ENCODE measurements around the gene NPAS3.

GRCh38 chr14:33730156-33730555 lies 791.5 kb downstream of the NPAS3 start:
- TF ChIP-seq CTCF (IDR thresholded peaks at IDR 0.05; ENCODE audit: low read depth, low read length): no peak
- no peak for TF ChIP-seq EZH2phosphoT487 (IDR thresholded peaks at IDR 0.05; ENCODE audit: low read depth)

Measured in OCI-LY3 (cell line).